Suprapubic skin (tissue), 4 donors: ENCODE data around the gene HEY2.

Source experiments
- EP300 ChIP-seq: sonication (generic); formaldehyde crosslinking; IDR thresholded peaks from one replicate; pipeline ENCODE4 v1.6.1; 2017; ENCODE audit warnings: antibody characterized with exemption
- POLR2A ChIP-seq, 2 donors: fragments of 450-650 bp; IDR thresholded peaks; one replicate each; pipeline ENCODE4 v1.6.1; 2017; ENCODE audit warnings: antibody characterized with exemption in 2 of 2, mild to moderate bottlenecking in 2 of 2, moderate library complexity in 2 of 2
- POLR2AphosphoS5 ChIP-seq, 3 donors: sonication (generic); formaldehyde crosslinking; IDR thresholded peaks; one replicate each; pipeline ENCODE4 v1.6.1; 2017; ENCODE audit warnings: antibody characterized with exemption in 3 of 3
- TF ChIP-seq, protein P1 (sequence below), 2 donors: fragments of 200-600 bp in 1 of 2; fragments of 450-650 bp in 1 of 2; sonication (generic) in 1 of 2; IDR thresholded peaks; one replicate each; pipeline ENCODE4 v1.5.1; 2016 to 2019; ENCODE audit warnings: antibody characterized with exemption in 2 of 2, mild to moderate bottlenecking in 1 of 2, moderate library complexity in 1 of 2

DNA sequence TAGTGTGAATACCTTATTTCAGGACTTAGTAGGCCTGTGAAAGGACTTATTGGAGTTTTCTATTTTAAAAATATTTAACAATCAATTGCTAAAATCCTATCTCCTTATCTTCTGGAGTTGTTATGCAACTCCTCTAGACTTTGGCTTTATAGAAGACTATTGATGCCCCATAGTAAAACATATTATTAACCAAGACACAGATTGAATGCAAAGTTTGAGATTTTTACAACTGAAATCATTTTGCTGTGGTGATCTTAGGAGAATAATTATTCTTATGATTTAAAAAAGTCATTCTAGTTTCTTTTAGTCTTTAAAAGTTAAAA, 4.5 kb downstream of the HEY2 start:
- TF ChIP-seq POLR2A (IDR thresholded peaks at IDR 0.05) (no peak), POLR2AphosphoS5 (IDR thresholded peaks at IDR 0.05) (no peak), EP300 (no peak)
- TF ChIP-seq, protein P1, sequence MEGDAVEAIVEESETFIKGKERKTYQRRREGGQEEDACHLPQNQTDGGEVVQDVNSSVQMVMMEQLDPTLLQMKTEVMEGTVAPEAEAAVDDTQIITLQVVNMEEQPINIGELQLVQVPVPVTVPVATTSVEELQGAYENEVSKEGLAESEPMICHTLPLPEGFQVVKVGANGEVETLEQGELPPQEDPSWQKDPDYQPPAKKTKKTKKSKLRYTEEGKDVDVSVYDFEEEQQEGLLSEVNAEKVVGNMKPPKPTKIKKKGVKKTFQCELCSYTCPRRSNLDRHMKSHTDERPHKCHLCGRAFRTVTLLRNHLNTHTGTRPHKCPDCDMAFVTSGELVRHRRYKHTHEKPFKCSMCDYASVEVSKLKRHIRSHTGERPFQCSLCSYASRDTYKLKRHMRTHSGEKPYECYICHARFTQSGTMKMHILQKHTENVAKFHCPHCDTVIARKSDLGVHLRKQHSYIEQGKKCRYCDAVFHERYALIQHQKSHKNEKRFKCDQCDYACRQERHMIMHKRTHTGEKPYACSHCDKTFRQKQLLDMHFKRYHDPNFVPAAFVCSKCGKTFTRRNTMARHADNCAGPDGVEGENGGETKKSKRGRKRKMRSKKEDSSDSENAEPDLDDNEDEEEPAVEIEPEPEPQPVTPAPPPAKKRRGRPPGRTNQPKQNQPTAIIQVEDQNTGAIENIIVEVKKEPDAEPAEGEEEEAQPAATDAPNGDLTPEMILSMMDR (IDR thresholded peaks at IDR 0.05) = no peak
